Activated CD8-positive, alpha-beta T cell treated with anti-CD3 and anti-CD28 coated beads for 36 hours (primary cell): ENCODE measurements around the gene CFAP119. TPM values are rescaled to one million over a fixed set of nuclear protein-coding genes. Genes with fewer than 3 reads are reported as not detected.

ENCODE experiments used
- ATAC-seq: fragments of 200-7000 bp; cut with Tn5 transposase; one replicate; pipeline ENCODE4 v1.10.0; 2021; ENCODE audit warnings: mild to moderate bottlenecking, moderate library complexity
- CTCF ChIA-PET: fragments of 350-600 bp; sonication (Branson Sonifier 250); formaldehyde crosslinking; loops from one replicate; lab custom pipeline; 2021; ENCODE audit warnings: antibody characterized with exemption; lab: Charles Lee
- POLR2A ChIA-PET: fragments of 350-600 bp; sonication (Branson Sonifier 250); formaldehyde crosslinking; loops from one replicate; lab custom pipeline; 2021; ENCODE audit warnings: antibody characterized with exemption; lab: Charles Lee
- DNase-seq: peaks from one replicate; pipeline ENCODE4 v3.0.0-alpha.2; 2020
- H3K27ac Mint-ChIP-seq: one replicate; pipeline ENCODE4 v1.8.0; 2021; ENCODE audit warnings: mild to moderate bottlenecking, mixed read lengths
- H3K27me3 Mint-ChIP-seq: one replicate; pipeline ENCODE4 v1.8.0; 2021; ENCODE audit warnings: mixed read lengths
- H3K36me3 Mint-ChIP-seq: one replicate; pipeline ENCODE4 v1.8.0; 2021; ENCODE audit warnings: low read depth, mixed read lengths
- H3K4me1 Mint-ChIP-seq: one replicate; pipeline ENCODE4 v1.8.0; 2021; ENCODE audit warnings: low read depth, mixed read lengths
- H3K4me3 Mint-ChIP-seq: one replicate; pipeline ENCODE4 v1.8.0; 2021; ENCODE audit warnings: mild to moderate bottlenecking, moderate library complexity, mixed read lengths
- H3K9me3 Mint-ChIP-seq: one replicate; pipeline ENCODE4 v1.8.0; 2021; ENCODE audit warnings: mixed read lengths
- CTCF ChIP-seq: fragments of 200-600 bp; IDR thresholded peaks from one replicate; pipeline ENCODE4 v1.8.0; 2022; ENCODE audit warnings: antibody characterized with exemption, mild to moderate bottlenecking
- intact Hi-C: fragments of 100-400 bp; cut with micrococcal nuclease; formaldehyde crosslinking; loops from one replicate; pipeline ENCODE4 v1.10.0; 2022
- total RNA-seq, 2 experiments: library from RNA; stranded (reverse); gene quantifications; one replicate each; pipeline ENCODE4 v1.2.3, GENCODE V29; 2021

The CFAP119 gene
- total RNA-seq, 2 experiments from 2014 or later: 3.8 to 3.9 TPM

GRCh38 chr16:30740364-30741251 lies 21.3 kb downstream of the CFAP119 start:
- H3K4me3 Mint-ChIP-seq: no peak overlapping the region
- ATAC-seq: peak; percentile 49
- POLR2A ChIA-PET: interaction anchor here (0.9 to 1.5 kb wide), 3 partner anchors 8 to 10 kb away, joined by 3 to 5 read pairs (median 3); partner anchors contain the start of gene PHKG2

GRCh38 chr16:30738984-30739951 lies 22.6 kb downstream of the CFAP119 start:
- ChIA-PET POLR2A (interaction anchor here (1.2 to 1.5 kb wide), 2 partner anchors 8 to 35 kb away, joined by 3 to 12 read pairs; partner anchors contain the start of gene PHKG2), CTCF (no interaction called here)
- ATAC-seq (no peak), DNase-seq (no peak)
- Mint-ChIP-seq H3K27ac (no peak overlapping the region), H3K36me3 (peaks cover 54% of the 10 kb centered on the region), H3K4me1 (peaks cover 10% of the 10 kb centered on the region), H3K27me3 (no peaks in the 10 kb centered on the region), H3K4me3 (no peak overlapping the region), H3K9me3 (no peaks in the 10 kb centered on the region)
- no peak for TF ChIP-seq CTCF
- intact Hi-C loops: no loop called here

More at GRCh38 chr16:30740364-30741251, 21.3 kb downstream of the CFAP119 start:
- H3K9me3 Mint-ChIP-seq: no peaks in the 10 kb centered on the region
- TF ChIP-seq CTCF: no peak
- intact Hi-C loops: no loop called here
- no peak for DNase-seq
- peaks cover 56% of the 10 kb centered on the region for H3K36me3 Mint-ChIP-seq
- CTCF ChIA-PET: interaction anchor here (1.3 kb wide), 1 partner anchor 104 kb away, joined by 3 read pairs; no protein-coding TSS in a partner anchor
- H3K4me1 Mint-ChIP-seq: peaks cover 10% of the 10 kb centered on the region
- H3K27ac Mint-ChIP-seq: peak overlapping the region; percentile 58
- H3K27me3 Mint-ChIP-seq: no peaks in the 10 kb centered on the region

GRCh38 chr16:30737794-30738648 lies 23.8 kb downstream of the CFAP119 start:
- no peak for TF ChIP-seq CTCF
- intact Hi-C loops: no loop called here
- DNase-seq (no peak), ATAC-seq (no peak)
- POLR2A ChIA-PET: interaction anchor here (0.8 to 2.3 kb wide), 4 partner anchors 9 to 34 kb away, joined by 3 to 12 read pairs (median 6); partner anchors contain the start of gene PHKG2
- CTCF ChIA-PET: no interaction called here
- Mint-ChIP-seq H3K36me3 (peaks cover 53% of the 10 kb centered on the region), H3K27me3 (no peaks in the 10 kb centered on the region), H3K9me3 (no peaks in the 10 kb centered on the region), H3K27ac (no peak overlapping the region), H3K4me1 (peaks cover 10% of the 10 kb centered on the region), H3K4me3 (no peak overlapping the region)

GRCh38 chr16:30736995-30737793 lies 24.7 kb downstream of the CFAP119 start:
- no peak for TF ChIP-seq CTCF
- intact Hi-C loops: no loop called here
- Mint-ChIP-seq H3K9me3 (no peaks in the 10 kb centered on the region), H3K4me3 (no peak overlapping the region), H3K4me1 (peaks cover 10% of the 10 kb centered on the region), H3K36me3 (peaks cover 58% of the 10 kb centered on the region), H3K27me3 (no peaks in the 10 kb centered on the region), H3K27ac (no peak overlapping the region)
- ATAC-seq (no peak), DNase-seq (no peak)
- CTCF ChIA-PET: interaction anchor here (1.0 kb wide), 1 partner anchor 107 kb away, joined by 3 read pairs; no protein-coding TSS in a partner anchor
- POLR2A ChIA-PET: interaction anchor here (0.8 to 2.3 kb wide), 9 partner anchors 10 to 69 kb away, joined by 3 to 12 read pairs (median 3); partner anchors contain the start of gene PHKG2
